HCT116 (cell line): ENCODE measurements around the gene UBASH3B. TPM values are rescaled to one million over a fixed set of nuclear protein-coding genes. Genes with fewer than 3 reads are reported as not detected.

Experiments
- ATAC-seq: fragments of 200-7000 bp; cut with Tn5 transposase; 2 replicates; pipeline ENCODE4 v1.9.1; 2020; ENCODE audit warnings: mild to moderate bottlenecking, moderate library complexity
- BruUV-seq: library from RNA; stranded (reverse); fragments of 400-500 nt; replicated peaks from 2 replicates; lab custom pipeline; 2021; lab: Mats Ljungman, UMichigan
- CTCF ChIA-PET: fragments of 300-600 bp; sonication (Branson Sonifier 250); formaldehyde crosslinking; loops from one replicate; lab custom pipeline; 2021; ENCODE audit warnings: antibody characterized with exemption; lab: Charles Lee
- POLR2A ChIA-PET: fragments of 300-600, 350-600 bp; sonication (Branson Sonifier 250); formaldehyde crosslinking; loops from one replicate; lab custom pipeline; 2021; ENCODE audit warnings: antibody characterized with exemption; lab: Charles Lee
- RAD21 ChIA-PET, 2 experiments: fragments of 300-600 bp; sonication (Branson Sonifier 250); formaldehyde crosslinking; loops; one replicate each; lab custom pipeline; 2023; ENCODE audit warnings: low total read pairs in 2 of 2; ENCODE audit not compliant: uncharacterized antibody in 2 of 2, unreplicated experiment in 2 of 2, low non-redundant PET in 1 of 2; lab: Charles Lee
- DNase-seq: peaks from one replicate; pipeline ENCODE4 v3.0.0-alpha.2; 2010; ENCODE audit warnings: low read depth, low spot score
- H2AFZ ChIP-seq: fragments of 200-600 bp; shearing (Covaris generic), sonication (generic); 2 replicates; pipeline ENCODE4 v1.6.1; 2017; ENCODE audit warnings: low read depth, mixed run types, mixed read lengths, antibody characterized with exemption, low read length; ENCODE audit not compliant: poor library complexity, severe bottlenecking
- H3K27ac ChIP-seq: 2 replicates; pipeline ENCODE4 v1.5.1; 2012; ENCODE audit warnings: low read depth, low read length
- H3K27me3 ChIP-seq: fragments of 200-600 bp; sonication (generic); 2 replicates; pipeline ENCODE4 v1.6.1; 2016; ENCODE audit warnings: mixed run types, low read length, mixed read lengths; ENCODE audit not compliant: insufficient read depth
- H3K36me3 ChIP-seq, 2 experiments: fragments of 200-500 bp in 1 of 2; fragments of 200-600 bp in 1 of 2; sonication (Bioruptor generic) in 1 of 2; sonication (generic) in 1 of 2; 2 replicates each; pipeline versions ENCODE4 v1.5.1 to v1.6.1; 2014 to 2016; ENCODE audit warnings: low read length in 2 of 2, inconsistent platforms in 1 of 2, mixed read lengths in 1 of 2, mixed run types in 1 of 2; ENCODE audit not compliant: insufficient read depth in 2 of 2, control insufficient read depth in 1 of 2
- H3K4me1 ChIP-seq, 2 experiments: fragments of 200-600 bp in 1 of 2; sonication (generic) in 1 of 2; 2 replicates each; pipeline versions ENCODE4 v1.5.1 to v1.6.1; 2012 to 2017; ENCODE audit warnings: low read length in 2 of 2, inconsistent platforms in 1 of 2, mild to moderate bottlenecking in 1 of 2, mixed read lengths in 1 of 2, mixed run types in 1 of 2, moderate library complexity in 1 of 2; ENCODE audit not compliant: insufficient read depth in 2 of 2, control insufficient read depth in 1 of 2
- H3K4me2 ChIP-seq: fragments of 200-600 bp; sonication (generic); 2 replicates; pipeline ENCODE4 v1.6.1; 2017; ENCODE audit warnings: mixed run types, low read length, mixed read lengths
- H3K4me3 ChIP-seq, 2 experiments: fragments of 200-600 bp in 1 of 2; sonication (generic) in 1 of 2; replicated peaks in 1 of 2; 2 replicates each; pipeline ENCODE4 v1.5.1; 2011 to 2016; ENCODE audit warnings: low read length in 2 of 2, control low read depth in 1 of 2, low read depth in 1 of 2, mild to moderate bottlenecking in 1 of 2, mixed read lengths in 1 of 2, mixed run types in 1 of 2
- H3K79me2 ChIP-seq: fragments of 200-600 bp; sonication (generic); 2 replicates; pipeline ENCODE4 v1.6.1; 2017; ENCODE audit warnings: mild to moderate bottlenecking, mixed run types, low read length, moderate library complexity, mixed read lengths; ENCODE audit not compliant: insufficient read depth
- H3K9ac ChIP-seq: fragments of 200-600 bp; sonication (generic); 2 replicates; pipeline ENCODE4 v1.6.1; 2016; ENCODE audit warnings: low read length, mixed read lengths
- H3K9me2 ChIP-seq: fragments of 200-600 bp; sonication (generic), shearing (Covaris generic); 2 replicates; pipeline ENCODE4 v1.6.1; 2017; ENCODE audit warnings: mixed run types, mild to moderate bottlenecking, moderate library complexity; ENCODE audit not compliant: insufficient read depth
- H3K9me3 ChIP-seq, 2 experiments: fragments of 200-500 bp in 1 of 2; fragments of 200-600 bp in 1 of 2; sonication (Bioruptor generic) in 1 of 2; sonication (generic) in 1 of 2; 2 replicates each; pipeline ENCODE4 v1.6.1; 2014 to 2017; ENCODE audit warnings: low read length in 2 of 2, mixed read lengths in 2 of 2, inconsistent platforms in 1 of 2, low read depth in 1 of 2, mild to moderate bottlenecking in 1 of 2, mixed run types in 1 of 2, moderate library complexity in 1 of 2; ENCODE audit not compliant: control insufficient read depth in 1 of 2, insufficient read depth in 1 of 2
- H4K20me1 ChIP-seq: fragments of 200-600 bp; sonication (generic), shearing (Covaris generic); 2 replicates; pipeline ENCODE4 v1.6.1; 2017; ENCODE audit warnings: mixed run types, mild to moderate bottlenecking, moderate library complexity; ENCODE audit not compliant: insufficient read depth
- CEBPB ChIP-seq: IDR thresholded peaks from 2 replicates; pipeline ENCODE4 v1.6.1; 2012; ENCODE audit warnings: low read depth
- EGR1 ChIP-seq: IDR thresholded peaks from 2 replicates; pipeline ENCODE4 v1.6.1; 2012; ENCODE audit warnings: low read depth
- ELF1 ChIP-seq: IDR thresholded peaks from 2 replicates; pipeline ENCODE4 v1.6.1; 2012; ENCODE audit warnings: low read depth, borderline replicate concordance
- EZH2 ChIP-seq: fragments of 200-600 bp; sonication (generic); IDR thresholded peaks from 2 replicates; pipeline ENCODE4 v1.6.1; 2017; ENCODE audit warnings: antibody characterized with exemption, mixed run types
- EZH2phosphoT487 ChIP-seq: fragments of 200-600 bp; IDR thresholded peaks from 2 replicates; pipeline ENCODE4 v1.6.1; 2018; ENCODE audit warnings: antibody characterized with exemption, borderline replicate concordance
- FOSL1 ChIP-seq: IDR thresholded peaks from 2 replicates; pipeline ENCODE4 v1.6.1; 2012; ENCODE audit warnings: low read depth
- JUND ChIP-seq: IDR thresholded peaks from 2 replicates; pipeline ENCODE4 v1.6.1; 2012
- POLR2A ChIP-seq: IDR thresholded peaks from 2 replicates; pipeline ENCODE4 v1.7.0; 2011; ENCODE audit warnings: borderline replicate concordance; ENCODE audit not compliant: insufficient read depth, insufficient read length; ENCODE audit errors: extremely low read depth
- POLR2AphosphoS5 ChIP-seq: IDR thresholded peaks from 2 replicates; pipeline ENCODE4 v1.6.1; 2011; ENCODE audit warnings: mild to moderate bottlenecking, low read depth, low read length, moderate library complexity
- RAD21 ChIP-seq: IDR thresholded peaks from 2 replicates; pipeline ENCODE4 v1.6.1; 2012; ENCODE audit warnings: low read depth, mild to moderate bottlenecking
- YY1 ChIP-seq: IDR thresholded peaks from 2 replicates; pipeline ENCODE4 v1.6.1; 2011; ENCODE audit warnings: low read length, low read depth, moderate library complexity, mild to moderate bottlenecking; ENCODE audit not compliant: insufficient replicate concordance; ENCODE audit errors: extremely low read depth
- ZNF274 ChIP-seq: fragments of 200-500 bp; sonication (Bioruptor generic); IDR thresholded peaks from 2 replicates; pipeline ENCODE4 v1.6.1; 2014; ENCODE audit warnings: mild to moderate bottlenecking, low read depth, low read length, inconsistent platforms
- intact Hi-C: fragments of 100-400 bp; cut with micrococcal nuclease; formaldehyde crosslinking; loops from 2 replicates; pipeline ENCODE4 v1.10.0; 2022
- total RNA-seq: library from RNA; stranded (reverse); gene quantifications from one replicate; pipeline ENCODE4 v1.2.1, GENCODE V29; 2021; ENCODE audit not compliant: unreplicated experiment
- TF ChIP-seq, protein P1 (sequence below): IDR thresholded peaks from 2 replicates; pipeline ENCODE4 v1.6.1; 2012

The UBASH3B gene
- total RNA-seq, 1 experiment from 2014 or later, result 40.3 TPM

DNA sequence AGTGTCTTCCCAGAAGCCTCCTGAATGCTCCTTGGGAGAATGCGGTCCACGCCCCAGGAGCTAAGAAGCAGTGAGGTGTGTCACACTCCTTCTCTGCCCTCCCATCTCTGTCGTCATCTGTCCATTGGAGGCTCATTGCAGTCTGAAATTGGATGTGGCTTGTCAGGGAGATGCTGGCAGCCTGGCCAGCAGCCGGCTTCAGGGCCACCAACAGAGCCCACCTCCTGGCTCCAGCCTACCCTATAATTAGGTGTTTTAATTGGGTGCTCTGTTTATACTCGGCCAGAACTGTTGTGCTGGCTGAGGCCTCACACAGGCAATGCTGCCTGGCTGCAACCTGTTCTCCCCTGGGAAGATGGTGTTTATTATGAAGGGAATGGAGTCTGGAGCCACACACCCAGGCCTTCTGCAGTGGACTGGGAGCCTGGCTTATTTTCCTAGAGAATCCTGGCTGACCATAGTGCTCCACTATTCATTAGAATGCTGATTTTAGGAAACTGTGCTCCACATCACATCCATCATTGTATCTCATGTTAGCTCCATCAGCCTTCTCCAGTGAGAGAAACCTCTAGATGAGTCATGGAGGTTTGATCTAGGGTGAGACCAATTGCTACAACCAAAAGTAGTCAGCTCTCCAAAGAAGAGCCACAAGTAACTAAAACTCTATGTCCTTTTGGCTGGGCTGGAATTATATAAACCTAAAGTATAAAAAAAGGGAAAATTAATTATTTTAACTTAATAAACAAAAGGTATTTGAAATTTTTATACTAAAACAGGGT is 96.0 kb downstream of the UBASH3B start:
- no TSS peak for BruUV-seq
- POLR2A ChIA-PET, result no interaction called here
- H3K9me2 ChIP-seq, result no peaks in the 10 kb centered on the region
- 0 out of 2 replicates have a peak, but pooled peaks cover 3% of the 10 kb centered on the region for H3K79me2 ChIP-seq
- ATAC-seq (no peak), DNase-seq (no peak)
- TF ChIP-seq ZNF274, result no peak
- TF ChIP-seq FOSL1, result no peak
- TF ChIP-seq, protein P1, sequence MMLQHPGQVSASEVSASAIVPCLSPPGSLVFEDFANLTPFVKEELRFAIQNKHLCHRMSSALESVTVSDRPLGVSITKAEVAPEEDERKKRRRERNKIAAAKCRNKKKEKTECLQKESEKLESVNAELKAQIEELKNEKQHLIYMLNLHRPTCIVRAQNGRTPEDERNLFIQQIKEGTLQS, result no peak
- RAD21 ChIA-PET, result interaction anchor here in 1 of 2 experiments (0.6 kb wide), 1 partner anchor 121 kb away, joined by 5 read pairs; no protein-coding TSS in a partner anchor
- no peaks in the 10 kb centered on the region for H4K20me1 ChIP-seq
- H3K27ac ChIP-seq, result no peak overlapping the region
- H3K9me3 ChIP-seq, result no peaks in the 10 kb centered on the region
- H3K4me3 ChIP-seq, result no peak overlapping the region
- no peak overlapping the region for H3K9ac ChIP-seq
- H3K36me3 ChIP-seq, result no peaks in the 10 kb centered on the region
- CTCF ChIA-PET, result no interaction called here
- H3K4me2 ChIP-seq, result no peak overlapping the region
- no peaks in the 10 kb centered on the region for H3K4me1 ChIP-seq
- intact Hi-C loops, result no loop called here
- no peak overlapping the region for H2AFZ ChIP-seq
- H3K27me3 ChIP-seq, result no peaks in the 10 kb centered on the region

DNA sequence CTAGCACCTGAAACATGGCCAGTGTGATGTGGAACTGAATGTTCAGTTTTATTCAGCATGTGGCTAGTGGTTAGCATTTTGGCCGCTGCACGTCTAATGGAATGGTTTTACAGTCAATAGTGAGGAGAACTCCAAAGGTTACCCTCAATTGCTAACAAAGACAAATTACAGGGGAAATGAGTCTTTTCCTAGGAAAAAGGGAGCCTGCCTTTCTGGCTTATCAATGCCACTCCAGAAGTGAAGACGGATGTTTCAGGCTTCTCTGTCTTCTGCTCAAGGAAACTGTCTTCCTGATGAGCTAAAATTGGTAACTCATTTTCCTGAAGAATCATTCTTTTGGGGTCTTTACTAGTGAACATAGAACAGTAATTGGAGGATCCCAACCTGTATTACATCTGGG is 98.5 kb downstream of the UBASH3B start:
- no peak overlapping the region for H2AFZ ChIP-seq
- BruUV-seq, result no TSS peak
- POLR2A ChIA-PET, result no interaction called here
- H3K4me1 ChIP-seq, result 0 out of 4 replicates have a peak, but pooled peaks cover 0 to 2% of the 10 kb centered on the region in 2 experiments
- H3K9ac ChIP-seq, result no peak overlapping the region
- H3K36me3 ChIP-seq, result no peaks in the 10 kb centered on the region
- no peak overlapping the region for H3K4me2 ChIP-seq
- ATAC-seq (no peak), DNase-seq (no peak)
- H3K9me3 ChIP-seq, result no peaks in the 10 kb centered on the region
- no peak overlapping the region for H3K4me3 ChIP-seq
- H3K27ac ChIP-seq, result no peak overlapping the region
- no peaks in the 10 kb centered on the region for H3K27me3 ChIP-seq
- H3K79me2 ChIP-seq, result 0 out of 2 replicates have a peak, but pooled peaks cover 3% of the 10 kb centered on the region
- no peak for TF ChIP-seq ZNF274
- TF ChIP-seq RAD21, result no peak
- no peak for TF ChIP-seq POLR2AphosphoS5
- no peak for TF ChIP-seq CEBPB
- no peak for TF ChIP-seq JUND
- no peak for TF ChIP-seq YY1
- no peak for TF ChIP-seq EZH2phosphoT487
- TF ChIP-seq, protein P1, result no peak
- TF ChIP-seq EGR1, result no peak
- no peak for TF ChIP-seq POLR2A
- no peak for TF ChIP-seq ELF1
- TF ChIP-seq EZH2, result no peak
- H3K9me2 ChIP-seq, result no peaks in the 10 kb centered on the region
- RAD21 ChIA-PET, result interaction anchor here in 1 of 2 experiments (1.4 to 1.6 kb wide), 2 partner anchors 98 to 125 kb away, joined by 3 to 4 read pairs; partner anchors contain the start of gene UBASH3B
- CTCF ChIA-PET, result interaction anchor here (1.4 to 2.7 kb wide), 3 partner anchors 27 to 125 kb away, joined by 6 to 14 read pairs (median 13); no protein-coding TSS in a partner anchor
- H4K20me1 ChIP-seq, result no peaks in the 10 kb centered on the region
- intact Hi-C loops, result loop anchor here (1.0 kb wide), 1 partner anchor 121 kb away; no protein-coding TSS in a partner anchor
